ENCODE measurements around the gene DEFB112.

The DEFB112 gene

DNA sequence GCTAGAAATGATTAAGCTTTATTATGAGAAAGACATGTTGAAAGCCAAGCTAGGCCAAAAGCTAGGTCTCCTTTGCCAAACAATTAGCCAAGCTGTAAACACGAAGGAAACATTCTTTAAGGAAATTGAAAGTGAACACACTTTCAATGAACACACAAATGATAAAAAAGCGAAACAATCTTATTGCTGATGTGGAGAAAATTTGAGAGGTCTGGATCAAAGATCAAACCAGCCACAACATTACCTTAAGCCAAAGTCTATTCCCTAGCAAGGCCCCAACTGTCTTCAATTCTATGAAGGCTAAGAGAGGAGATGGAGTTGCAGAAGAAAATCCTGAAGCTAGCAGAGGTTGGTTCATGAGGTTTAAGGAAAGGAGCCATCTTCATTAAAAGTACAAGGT, 40.2 kb upstream of the DEFB112 start:
- no peaks in the 10 kb centered on the region for H3K36me3 ChIP-seq (ENCODE audit: control insufficient read depth in 4 of 4, insufficient read depth in 4 of 4, low read length in 3 of 4)
- H3K27me3 ChIP-seq (replicated peaks in 2 of 5; ENCODE audit: control insufficient read depth in 4 of 5, insufficient read depth in 5 of 5, low read length in 4 of 5), result no peaks in the 10 kb centered on the region
- DNase-seq, result no peak
- no peak overlapping the region for H3K4me3 ChIP-seq (ENCODE audit: control insufficient read depth in 1 of 7, extremely low read depth in 1 of 7, insufficient read depth in 4 of 7, low read depth in 2 of 7, low read length in 6 of 7)
- ChIA-PET POLR2A (no interaction called here), CTCF (interaction anchor here (1.6 kb wide), 1 partner anchor 12 kb away, joined by 3 read pairs; no protein-coding TSS in a partner anchor)
- no peak overlapping the region for H3K27ac ChIP-seq (ENCODE audit: insufficient read depth in 1 of 2, low read depth in 1 of 2, low read length in 2 of 2, poor library complexity in 1 of 2, severe bottlenecking in 2 of 2)
- H3K4me1 ChIP-seq (ENCODE audit: control extremely low read depth in 1 of 4, control insufficient read depth in 4 of 4, insufficient read depth in 4 of 4, low read length in 3 of 4), result no peaks in the 10 kb centered on the region
- no peaks in the 10 kb centered on the region for H3K9me3 ChIP-seq (ENCODE audit: control extremely low read depth in 1 of 5, control insufficient read depth in 4 of 5, insufficient read depth in 2 of 5, low read depth in 1 of 5, low read length in 4 of 5)
- WGBS (ENCODE audit: insufficient coverage), result no CpG with 5 or more reads among the region's 2 CpGs

- Histone ChIP-seq H3K36me3 (ENCODE audit: control insufficient read depth in 4 of 4, insufficient read depth in 4 of 4, low read length in 3 of 4) (no peaks in the 10 kb centered on the region), H3K27ac (ENCODE audit: insufficient read depth in 1 of 2, low read depth in 1 of 2, low read length in 2 of 2, poor library complexity in 1 of 2, severe bottlenecking in 2 of 2) (no peak overlapping the region), H3K9me3 (ENCODE audit: control extremely low read depth in 1 of 5, control insufficient read depth in 4 of 5, insufficient read depth in 2 of 5, low read depth in 1 of 5, low read length in 4 of 5) (no peaks in the 10 kb centered on the region), H3K4me3 (ENCODE audit: control insufficient read depth in 1 of 7, extremely low read depth in 1 of 7, insufficient read depth in 4 of 7, low read depth in 2 of 7, low read length in 6 of 7) (no peak overlapping the region), H3K4me1 (ENCODE audit: control extremely low read depth in 1 of 4, control insufficient read depth in 4 of 4, insufficient read depth in 4 of 4, low read length in 3 of 4) (no peaks in the 10 kb centered on the region), H3K27me3 (replicated peaks in 2 of 5; ENCODE audit: control insufficient read depth in 4 of 5, insufficient read depth in 5 of 5, low read length in 4 of 5) (no peaks in the 10 kb centered on the region)
- no peak for DNase-seq
- POLR2A ChIA-PET, result no interaction called here
- WGBS (ENCODE audit: insufficient coverage), result no CpG with 5 or more reads among the region's 2 CpGs
- CTCF ChIA-PET, result no interaction called here
Observed at GRCh38 chr6:50087231-50087954, 37.7 kb upstream of the DEFB112 start.

- H3K27me3 ChIP-seq (replicated peaks in 2 of 5; ENCODE audit: control insufficient read depth in 4 of 5, insufficient read depth in 5 of 5, low read length in 4 of 5), result no peaks in the 10 kb centered on the region
- H3K4me1 ChIP-seq (ENCODE audit: control extremely low read depth in 1 of 4, control insufficient read depth in 4 of 4, insufficient read depth in 4 of 4, low read length in 3 of 4), result no peaks in the 10 kb centered on the region
- H3K36me3 ChIP-seq (ENCODE audit: control insufficient read depth in 4 of 4, insufficient read depth in 4 of 4, low read length in 3 of 4), result no peaks in the 10 kb centered on the region
- ChIA-PET POLR2A (no interaction called here), CTCF (no interaction called here)
- no peak for DNase-seq
- H3K4me3 ChIP-seq (ENCODE audit: control insufficient read depth in 1 of 7, extremely low read depth in 1 of 7, insufficient read depth in 4 of 7, low read depth in 2 of 7, low read length in 6 of 7), result no peak overlapping the region
- WGBS (ENCODE audit: insufficient coverage), result no CpG with 5 or more reads among the region's 1 CpG
- H3K9me3 ChIP-seq (ENCODE audit: control extremely low read depth in 1 of 5, control insufficient read depth in 4 of 5, insufficient read depth in 2 of 5, low read depth in 1 of 5, low read length in 4 of 5), result no peaks in the 10 kb centered on the region
- H3K27ac ChIP-seq (ENCODE audit: insufficient read depth in 1 of 2, low read depth in 1 of 2, low read length in 2 of 2, poor library complexity in 1 of 2, severe bottlenecking in 2 of 2), result no peak overlapping the region
Observed at GRCh38 chr6:50077385-50077784, 27.7 kb upstream of the DEFB112 start.

GRCh38 chr6:50076431-50076830, 26.7 kb upstream of the DEFB112 start:
- no peak for DNase-seq
- 67% methylated on average over 2 of the region's 4 CpGs for WGBS (ENCODE audit: insufficient coverage)
- ChIA-PET CTCF (no interaction called here), POLR2A (no interaction called here)
- H3K4me3 ChIP-seq (ENCODE audit: control insufficient read depth in 1 of 7, extremely low read depth in 1 of 7, insufficient read depth in 4 of 7, low read depth in 2 of 7, low read length in 6 of 7), result no peak overlapping the region
- no peak overlapping the region for H3K27ac ChIP-seq (ENCODE audit: insufficient read depth in 1 of 2, low read depth in 1 of 2, low read length in 2 of 2, poor library complexity in 1 of 2, severe bottlenecking in 2 of 2)
- H3K9me3 ChIP-seq (ENCODE audit: control extremely low read depth in 1 of 5, control insufficient read depth in 4 of 5, insufficient read depth in 2 of 5, low read depth in 1 of 5, low read length in 4 of 5), result no peaks in the 10 kb centered on the region
- no peaks in the 10 kb centered on the region for H3K4me1 ChIP-seq (ENCODE audit: control extremely low read depth in 1 of 4, control insufficient read depth in 4 of 4, insufficient read depth in 4 of 4, low read length in 3 of 4)
- no peaks in the 10 kb centered on the region for H3K36me3 ChIP-seq (ENCODE audit: control insufficient read depth in 4 of 4, insufficient read depth in 4 of 4, low read length in 3 of 4)
- H3K27me3 ChIP-seq (replicated peaks in 2 of 5; ENCODE audit: control insufficient read depth in 4 of 5, insufficient read depth in 5 of 5, low read length in 4 of 5), result no peaks in the 10 kb centered on the region

DNA sequence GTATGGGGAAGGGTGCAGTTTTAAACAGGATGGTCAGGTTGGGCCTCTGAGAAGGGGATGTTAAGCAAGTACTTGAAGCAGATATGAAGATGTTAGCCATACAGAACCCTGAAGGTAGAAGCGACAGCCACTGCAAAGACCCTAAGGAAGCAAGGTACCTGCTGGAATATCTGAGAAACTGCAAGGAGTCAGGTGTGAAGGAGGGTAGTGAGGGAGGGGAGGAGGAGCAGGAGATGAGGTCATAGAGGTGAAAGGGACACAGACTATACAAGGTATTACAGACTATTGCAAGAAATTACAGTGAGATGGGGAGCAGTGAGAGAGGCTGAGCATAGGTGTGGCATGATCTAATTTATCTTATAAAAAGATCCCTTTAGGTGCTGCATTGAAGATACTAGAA, 22.2 kb upstream of the DEFB112 start:
- CTCF ChIA-PET, result no interaction called here
- Histone ChIP-seq H3K4me1 (ENCODE audit: control extremely low read depth in 1 of 4, control insufficient read depth in 4 of 4, insufficient read depth in 4 of 4, low read length in 3 of 4) (no peaks in the 10 kb centered on the region), H3K4me3 (ENCODE audit: control insufficient read depth in 1 of 7, extremely low read depth in 1 of 7, insufficient read depth in 4 of 7, low read depth in 2 of 7, low read length in 6 of 7) (no peak overlapping the region), H3K27ac (ENCODE audit: insufficient read depth in 1 of 2, low read depth in 1 of 2, low read length in 2 of 2, poor library complexity in 1 of 2, severe bottlenecking in 2 of 2) (no peak overlapping the region), H3K36me3 (ENCODE audit: control insufficient read depth in 4 of 4, insufficient read depth in 4 of 4, low read length in 3 of 4) (no peaks in the 10 kb centered on the region), H3K9me3 (ENCODE audit: control extremely low read depth in 1 of 5, control insufficient read depth in 4 of 5, insufficient read depth in 2 of 5, low read depth in 1 of 5, low read length in 4 of 5) (no peaks in the 10 kb centered on the region), H3K27me3 (replicated peaks in 2 of 5; ENCODE audit: control insufficient read depth in 4 of 5, insufficient read depth in 5 of 5, low read length in 4 of 5) (no peaks in the 10 kb centered on the region)
- POLR2A ChIA-PET, result no interaction called here
- DNase-seq, result no peak
- WGBS (ENCODE audit: insufficient coverage), result 92% methylated on average over 1 of the region's 1 CpG

GRCh38 chr6:50070101-50070500, 20.4 kb upstream of the DEFB112 start:
- Histone ChIP-seq H3K9me3 (ENCODE audit: control extremely low read depth in 1 of 5, control insufficient read depth in 4 of 5, insufficient read depth in 2 of 5, low read depth in 1 of 5, low read length in 4 of 5) (no peaks in the 10 kb centered on the region), H3K36me3 (ENCODE audit: control insufficient read depth in 4 of 4, insufficient read depth in 4 of 4, low read length in 3 of 4) (no peaks in the 10 kb centered on the region), H3K27ac (ENCODE audit: insufficient read depth in 1 of 2, low read depth in 1 of 2, low read length in 2 of 2, poor library complexity in 1 of 2, severe bottlenecking in 2 of 2) (no peak overlapping the region), H3K27me3 (replicated peaks in 2 of 5; ENCODE audit: control insufficient read depth in 4 of 5, insufficient read depth in 5 of 5, low read length in 4 of 5) (no peaks in the 10 kb centered on the region), H3K4me1 (ENCODE audit: control extremely low read depth in 1 of 4, control insufficient read depth in 4 of 4, insufficient read depth in 4 of 4, low read length in 3 of 4) (no peaks in the 10 kb centered on the region), H3K4me3 (ENCODE audit: control insufficient read depth in 1 of 7, extremely low read depth in 1 of 7, insufficient read depth in 4 of 7, low read depth in 2 of 7, low read length in 6 of 7) (no peak overlapping the region)
- ChIA-PET POLR2A (no interaction called here), CTCF (no interaction called here)
- whole genome bisulfite sequencing (ENCODE audit: insufficient coverage), result 100% methylated on average over 1 of the region's 2 CpGs
- no peak for DNase-seq

- DNase-seq, result no peak
- no CpG with 5 or more reads among the region's 2 CpGs for WGBS (ENCODE audit: insufficient coverage)
- H3K27me3 ChIP-seq (replicated peaks in 2 of 5; ENCODE audit: control insufficient read depth in 4 of 5, insufficient read depth in 5 of 5, low read length in 4 of 5), result no peaks in the 10 kb centered on the region
- no peaks in the 10 kb centered on the region for H3K9me3 ChIP-seq (ENCODE audit: control extremely low read depth in 1 of 5, control insufficient read depth in 4 of 5, insufficient read depth in 2 of 5, low read depth in 1 of 5, low read length in 4 of 5)
- no peak overlapping the region for H3K4me3 ChIP-seq (ENCODE audit: control insufficient read depth in 1 of 7, extremely low read depth in 1 of 7, insufficient read depth in 4 of 7, low read depth in 2 of 7, low read length in 6 of 7)
- no peaks in the 10 kb centered on the region for H3K36me3 ChIP-seq (ENCODE audit: control insufficient read depth in 4 of 4, insufficient read depth in 4 of 4, low read length in 3 of 4)
- ChIA-PET CTCF (no interaction called here), POLR2A (no interaction called here)
- H3K27ac ChIP-seq (ENCODE audit: insufficient read depth in 1 of 2, low read depth in 1 of 2, low read length in 2 of 2, poor library complexity in 1 of 2, severe bottlenecking in 2 of 2), result no peak overlapping the region
- no peaks in the 10 kb centered on the region for H3K4me1 ChIP-seq (ENCODE audit: control extremely low read depth in 1 of 4, control insufficient read depth in 4 of 4, insufficient read depth in 4 of 4, low read length in 3 of 4)
Observed at GRCh38 chr6:50062051-50062450, 12.3 kb upstream of the DEFB112 start.

All from common myeloid progenitor, CD34-positive (primary cell).